HEK293 (cell line): ENCODE measurements around the gene RHBDD2.

Experiments
- CTCF ChIA-PET: fragments of 350-600 bp; formaldehyde crosslinking; extraction: SDS; loops from one replicate; lab custom pipeline; 2021; ENCODE audit warnings: antibody characterized with exemption; lab: Yijun Ruan, JAX
- POLR2A ChIA-PET: fragments of 300-600 bp; formaldehyde crosslinking; extraction: SDS; loops from one replicate; lab custom pipeline; 2020; ENCODE audit warnings: antibody characterized with exemption, inconsistent platforms; lab: Yijun Ruan, JAX
- H3K27ac ChIP-seq: fragments of 200-500 bp; sonication (Bioruptor generic); 2 replicates; pipeline ENCODE4 v1.5.1; 2014; ENCODE audit warnings: low read depth, low read length, control low read depth, inconsistent platforms; ENCODE audit errors: extremely low read depth
- H3K36me3 ChIP-seq, 2 experiments: fragments of 200-500 bp in 1 of 2; sonication (Bioruptor generic) in 1 of 2; 1 replicate in 1 of 2; 2 replicates in 1 of 2; pipeline ENCODE4 v1.5.1; 2014 to 2017; ENCODE audit warnings: inconsistent platforms in 2 of 2, low read length in 2 of 2; ENCODE audit not compliant: control insufficient read depth in 2 of 2, insufficient read depth in 1 of 2
- H3K4me1 ChIP-seq: fragments of 200-500 bp; sonication (Bioruptor generic); 2 replicates; pipeline ENCODE4 v1.5.1; 2014; ENCODE audit warnings: mild to moderate bottlenecking, low read length, inconsistent platforms; ENCODE audit not compliant: control insufficient read depth, insufficient read depth
- H3K4me3 ChIP-seq: 2 replicates; pipeline ENCODE4 v1.5.1; 2011; ENCODE audit warnings: low read depth, mild to moderate bottlenecking, control low read depth, low read length, moderate library complexity
- H3K9me3 ChIP-seq: fragments of 200-500 bp; sonication (Bioruptor generic); 2 replicates; pipeline ENCODE4 v1.5.1; 2014; ENCODE audit warnings: low read depth, low read length, inconsistent platforms; ENCODE audit not compliant: control insufficient read depth, insufficient read depth
- FEZF1 ChIP-seq: fragments of 450-650 bp; formaldehyde crosslinking; IDR thresholded peaks from 2 replicates; pipeline ENCODE4 v1.5.1; 2016; ENCODE audit warnings: missing biosample characterization, missing genetic modification characterization
- HOXA7 ChIP-seq: sonication (generic); formaldehyde crosslinking; IDR thresholded peaks from 2 replicates; pipeline ENCODE4 v1.8.1; 2022; ENCODE audit warnings: missing genetic modification reagents, borderline replicate concordance
- KLF16 ChIP-seq: fragments of 450-650 bp; formaldehyde crosslinking; IDR thresholded peaks from 2 replicates; pipeline ENCODE4 v1.5.1; 2017; ENCODE audit warnings: missing biosample characterization, missing genetic modification characterization
- KLF8 ChIP-seq: fragments of 450-650 bp; formaldehyde crosslinking; IDR thresholded peaks from 2 replicates; pipeline ENCODE4 v1.5.1; 2016; ENCODE audit warnings: missing biosample characterization, missing genetic modification characterization
- SETDB1 ChIP-seq: IDR thresholded peaks from one replicate; pipeline ENCODE4 v1.6.1; 2017; ENCODE audit warnings: mild to moderate bottlenecking, low read length, moderate library complexity, mixed read lengths; ENCODE audit not compliant: insufficient read length
- SP2 ChIP-seq: fragments of 450-650 bp; formaldehyde crosslinking; IDR thresholded peaks from 2 replicates; pipeline ENCODE4 v1.5.1; 2016; ENCODE audit warnings: missing biosample characterization, missing genetic modification characterization
- TCF7L2 ChIP-seq: IDR thresholded peaks from 2 replicates; pipeline ENCODE4 v1.6.1; 2011; ENCODE audit warnings: low read depth, mild to moderate bottlenecking, inconsistent platforms, low read length, moderate library complexity, borderline replicate concordance
- ZBTB17 ChIP-seq: fragments of 450-650 bp; formaldehyde crosslinking; IDR thresholded peaks from 2 replicates; pipeline ENCODE4 v1.5.1; 2016; ENCODE audit warnings: missing biosample characterization, missing genetic modification characterization
- ZBTB21 ChIP-seq: fragments of 450-650 bp; formaldehyde crosslinking; IDR thresholded peaks from 2 replicates; pipeline ENCODE4 v1.5.1; 2017; ENCODE audit warnings: missing biosample characterization, missing genetic modification characterization
- ZFP41 ChIP-seq: fragments of 450-650 bp; formaldehyde crosslinking; IDR thresholded peaks from 2 replicates; pipeline ENCODE4 v1.5.1; 2016; ENCODE audit warnings: missing biosample characterization, missing genetic modification characterization, borderline replicate concordance
- ZNF133 ChIP-seq: fragments of 450-650 bp; formaldehyde crosslinking; IDR thresholded peaks from 2 replicates; pipeline ENCODE4 v1.5.1; 2016; ENCODE audit warnings: missing biosample characterization, missing genetic modification characterization
- ZNF16 ChIP-seq: fragments of 450-650 bp; formaldehyde crosslinking; IDR thresholded peaks from 2 replicates; pipeline ENCODE4 v1.5.1; 2016; ENCODE audit warnings: low read depth, missing biosample characterization, missing genetic modification characterization
- ZNF24 ChIP-seq: fragments of 450-650 bp; formaldehyde crosslinking; IDR thresholded peaks from 2 replicates; pipeline ENCODE4 v1.5.1; 2016; ENCODE audit warnings: missing biosample characterization, missing genetic modification characterization
- ZNF302 ChIP-seq: fragments of 450-650 bp; formaldehyde crosslinking; IDR thresholded peaks from 2 replicates; pipeline ENCODE4 v1.5.1; 2016; ENCODE audit warnings: missing biosample characterization, missing genetic modification characterization, low read depth
- ZNF423 ChIP-seq: fragments of 450-650 bp; formaldehyde crosslinking; IDR thresholded peaks from 2 replicates; pipeline ENCODE4 v1.5.1; 2016; ENCODE audit warnings: missing biosample characterization, missing genetic modification characterization
- ZNF514 ChIP-seq: fragments of 450-650 bp; formaldehyde crosslinking; IDR thresholded peaks from 2 replicates; pipeline ENCODE4 v1.5.1; 2016; ENCODE audit warnings: missing biosample characterization, missing genetic modification characterization
- ZNF521 ChIP-seq: fragments of 450-650 bp; formaldehyde crosslinking; IDR thresholded peaks from 2 replicates; pipeline ENCODE4 v1.5.1; 2017; ENCODE audit warnings: missing biosample characterization, mild to moderate bottlenecking, missing genetic modification characterization
- ZNF548 ChIP-seq: fragments of 450-650 bp; formaldehyde crosslinking; IDR thresholded peaks from 2 replicates; pipeline ENCODE4 v1.5.1; 2016; ENCODE audit warnings: missing biosample characterization, missing genetic modification characterization
- ZNF660 ChIP-seq: fragments of 450-650 bp; IDR thresholded peaks from 2 replicates; pipeline ENCODE4 v1.5.1; 2018; ENCODE audit warnings: missing biosample characterization, mild to moderate bottlenecking, missing genetic modification characterization
- ZNF704 ChIP-seq: fragments of 450-650 bp; formaldehyde crosslinking; IDR thresholded peaks from 2 replicates; pipeline ENCODE4 v1.5.1; 2016; ENCODE audit warnings: missing biosample characterization, missing genetic modification characterization
- ZNF707 ChIP-seq: fragments of 450-650 bp; formaldehyde crosslinking; IDR thresholded peaks from 2 replicates; pipeline ENCODE4 v1.5.1; 2016; ENCODE audit warnings: missing biosample characterization, missing genetic modification characterization
- ZNF785 ChIP-seq: fragments of 450-650 bp; formaldehyde crosslinking; IDR thresholded peaks from 2 replicates; pipeline ENCODE4 v1.5.1; 2016; ENCODE audit warnings: missing biosample characterization, missing genetic modification characterization
- ZSCAN23 ChIP-seq: fragments of 450-650 bp; formaldehyde crosslinking; IDR thresholded peaks from 2 replicates; pipeline ENCODE4 v1.5.1; 2016; ENCODE audit warnings: missing biosample characterization, missing genetic modification characterization

Gene RHBDD2

DNA sequence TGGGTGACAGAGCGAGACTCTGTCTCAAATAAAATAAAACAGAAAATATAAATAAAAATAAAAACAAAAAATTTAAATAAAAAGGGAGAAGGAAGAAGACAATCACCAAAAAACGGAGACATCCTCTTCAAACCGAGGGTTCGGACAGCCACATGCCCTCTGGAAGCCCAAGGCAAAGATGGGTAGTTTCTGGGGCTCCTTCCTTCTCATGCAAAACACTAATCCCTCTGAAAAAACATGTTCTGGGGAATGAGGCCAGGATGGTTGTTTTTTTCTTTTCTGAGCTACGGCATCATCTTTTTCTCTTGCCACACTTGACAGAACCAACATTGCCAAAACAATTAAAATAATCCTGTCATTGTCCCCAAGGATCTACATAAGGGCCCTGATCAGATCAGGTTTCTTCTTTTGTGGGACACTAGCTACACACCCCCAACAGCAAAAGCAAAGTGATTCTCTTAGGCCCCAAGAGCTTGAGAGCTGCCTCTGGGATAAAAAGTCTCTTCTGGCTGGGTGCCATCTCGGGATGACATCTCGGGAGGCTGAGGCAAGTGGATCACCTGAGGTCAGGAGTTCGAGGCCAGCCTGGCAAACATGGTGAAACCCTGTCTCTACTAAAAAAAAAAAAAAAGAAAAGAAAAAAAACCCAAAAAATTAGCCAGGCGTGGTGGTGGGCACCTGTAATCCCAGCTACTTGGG lies 21.9 kb downstream of the RHBDD2 start:
- Histone ChIP-seq H3K27ac (no peak overlapping the region), H3K36me3 (no peaks in the 10 kb centered on the region), H3K9me3 (no peaks in the 10 kb centered on the region), H3K4me1 (no peaks in the 10 kb centered on the region), H3K4me3 (no peak overlapping the region)
- ChIA-PET POLR2A (interaction anchor here (1.1 kb wide), 2 partner anchors 9 to 14 kb away, joined by 3 to 4 read pairs; partner anchors contain the start of gene POR), CTCF (no interaction called here)
- TF ChIP-seq ZNF423, result no peak
- no peak for TF ChIP-seq ZFP41 (tag by site-specific recombination)
- TF ChIP-seq TCF7L2, result no peak
- TF ChIP-seq FEZF1 (tag by site-specific recombination), result no peak
- no peak for TF ChIP-seq ZNF521
- no peak for TF ChIP-seq HOXA7 (CRISPR knock-in tag)
- no peak for TF ChIP-seq ZBTB21
- no peak for TF ChIP-seq ZSCAN23 (tag by site-specific recombination)
- no peak for TF ChIP-seq ZNF548 (tag by site-specific recombination)
- no peak for TF ChIP-seq ZNF660 (tag by site-specific recombination)
- no peak for TF ChIP-seq ZNF707 (tag by site-specific recombination)
- no peak for TF ChIP-seq ZNF704 (tag by site-specific recombination)
- no peak for TF ChIP-seq SETDB1
- TF ChIP-seq ZNF302 (tag by site-specific recombination), result no peak
- TF ChIP-seq ZNF24 (tag by site-specific recombination), result no peak
- TF ChIP-seq ZNF133 (tag by site-specific recombination), result no peak
- no peak for TF ChIP-seq KLF8 (tag by site-specific recombination)
- no peak for TF ChIP-seq SP2 (tag by site-specific recombination)

GRCh38 chr7:75905785-75906604 lies 27.2 kb downstream of the RHBDD2 start:
- ChIA-PET POLR2A (interaction anchor here (1.0 kb wide), 1 partner anchor 15 kb away, joined by 4 read pairs; no protein-coding TSS in a partner anchor), CTCF (interaction anchor here (1.3 kb wide), 1 partner anchor 114 kb away, joined by 3 read pairs; no protein-coding TSS in a partner anchor)
- peak; percentile 71; the same call in 1 of the 2 replicates for TF ChIP-seq ZNF16
- TF ChIP-seq ZBTB17 (tag by site-specific recombination), result peak; percentile 46
- no peak for TF ChIP-seq KLF16 (tag by site-specific recombination)
- TF ChIP-seq ZNF785 (tag by site-specific recombination), result no peak
- TF ChIP-seq ZNF514 (tag by site-specific recombination), result no peak
- TF ChIP-seq ZNF423, result no peak
- no peaks in the 10 kb centered on the region for H3K9me3 ChIP-seq
- no peak overlapping the region for H3K4me3 ChIP-seq
- H3K36me3 ChIP-seq, result no peaks in the 10 kb centered on the region
- no peak overlapping the region for H3K27ac ChIP-seq
- no peaks in the 10 kb centered on the region for H3K4me1 ChIP-seq
